HCT116 (cell line): ENCODE results near the gene RPL36A. TPM values are rescaled to one million over a fixed set of nuclear protein-coding genes. Genes with fewer than 3 reads are reported as not detected.

Experiments
- ATAC-seq: fragments of 200-7000 bp; cut with Tn5 transposase; 2 replicates; pipeline ENCODE4 v1.9.1; 2020; ENCODE audit warnings: mild to moderate bottlenecking, moderate library complexity
- BruUV-seq: library from RNA; stranded (reverse); fragments of 400-500 nt; replicated peaks from 2 replicates; lab custom pipeline; 2021; lab: Mats Ljungman, UMichigan
- CTCF ChIA-PET: fragments of 300-600 bp; sonication (Branson Sonifier 250); formaldehyde crosslinking; loops from one replicate; lab custom pipeline; 2021; ENCODE audit warnings: antibody characterized with exemption; lab: Charles Lee
- POLR2A ChIA-PET: fragments of 300-600, 350-600 bp; sonication (Branson Sonifier 250); formaldehyde crosslinking; loops from one replicate; lab custom pipeline; 2021; ENCODE audit warnings: antibody characterized with exemption; lab: Charles Lee
- RAD21 ChIA-PET, 2 experiments: fragments of 300-600 bp; sonication (Branson Sonifier 250); formaldehyde crosslinking; loops; one replicate each; lab custom pipeline; 2023; ENCODE audit warnings: low total read pairs in 2 of 2; ENCODE audit not compliant: uncharacterized antibody in 2 of 2, unreplicated experiment in 2 of 2, low non-redundant PET in 1 of 2; lab: Charles Lee
- DNase-seq: peaks from one replicate; pipeline ENCODE4 v3.0.0-alpha.2; 2010; ENCODE audit warnings: low read depth, low spot score
- H2AFZ ChIP-seq: fragments of 200-600 bp; shearing (Covaris generic), sonication (generic); 2 replicates; pipeline ENCODE4 v1.6.1; 2017; ENCODE audit warnings: low read depth, mixed run types, mixed read lengths, antibody characterized with exemption, low read length; ENCODE audit not compliant: poor library complexity, severe bottlenecking
- H3K27ac ChIP-seq: 2 replicates; pipeline ENCODE4 v1.5.1; 2012; ENCODE audit warnings: low read depth, low read length
- H3K27me3 ChIP-seq: fragments of 200-600 bp; sonication (generic); 2 replicates; pipeline ENCODE4 v1.6.1; 2016; ENCODE audit warnings: mixed run types, low read length, mixed read lengths; ENCODE audit not compliant: insufficient read depth
- H3K36me3 ChIP-seq, 2 experiments: fragments of 200-500 bp in 1 of 2; fragments of 200-600 bp in 1 of 2; sonication (Bioruptor generic) in 1 of 2; sonication (generic) in 1 of 2; 2 replicates each; pipeline versions ENCODE4 v1.5.1 to v1.6.1; 2014 to 2016; ENCODE audit warnings: low read length in 2 of 2, inconsistent platforms in 1 of 2, mixed read lengths in 1 of 2, mixed run types in 1 of 2; ENCODE audit not compliant: insufficient read depth in 2 of 2, control insufficient read depth in 1 of 2
- H3K4me1 ChIP-seq, 2 experiments: fragments of 200-600 bp in 1 of 2; sonication (generic) in 1 of 2; 2 replicates each; pipeline versions ENCODE4 v1.5.1 to v1.6.1; 2012 to 2017; ENCODE audit warnings: low read length in 2 of 2, inconsistent platforms in 1 of 2, mild to moderate bottlenecking in 1 of 2, mixed read lengths in 1 of 2, mixed run types in 1 of 2, moderate library complexity in 1 of 2; ENCODE audit not compliant: insufficient read depth in 2 of 2, control insufficient read depth in 1 of 2
- H3K4me2 ChIP-seq: fragments of 200-600 bp; sonication (generic); 2 replicates; pipeline ENCODE4 v1.6.1; 2017; ENCODE audit warnings: mixed run types, low read length, mixed read lengths
- H3K4me3 ChIP-seq, 2 experiments: fragments of 200-600 bp in 1 of 2; sonication (generic) in 1 of 2; replicated peaks in 1 of 2; 2 replicates each; pipeline ENCODE4 v1.5.1; 2011 to 2016; ENCODE audit warnings: low read length in 2 of 2, control low read depth in 1 of 2, low read depth in 1 of 2, mild to moderate bottlenecking in 1 of 2, mixed read lengths in 1 of 2, mixed run types in 1 of 2
- H3K79me2 ChIP-seq: fragments of 200-600 bp; sonication (generic); 2 replicates; pipeline ENCODE4 v1.6.1; 2017; ENCODE audit warnings: mild to moderate bottlenecking, mixed run types, low read length, moderate library complexity, mixed read lengths; ENCODE audit not compliant: insufficient read depth
- H3K9ac ChIP-seq: fragments of 200-600 bp; sonication (generic); 2 replicates; pipeline ENCODE4 v1.6.1; 2016; ENCODE audit warnings: low read length, mixed read lengths
- H3K9me2 ChIP-seq: fragments of 200-600 bp; sonication (generic), shearing (Covaris generic); 2 replicates; pipeline ENCODE4 v1.6.1; 2017; ENCODE audit warnings: mixed run types, mild to moderate bottlenecking, moderate library complexity; ENCODE audit not compliant: insufficient read depth
- H3K9me3 ChIP-seq, 2 experiments: fragments of 200-500 bp in 1 of 2; fragments of 200-600 bp in 1 of 2; sonication (Bioruptor generic) in 1 of 2; sonication (generic) in 1 of 2; 2 replicates each; pipeline ENCODE4 v1.6.1; 2014 to 2017; ENCODE audit warnings: low read length in 2 of 2, mixed read lengths in 2 of 2, inconsistent platforms in 1 of 2, low read depth in 1 of 2, mild to moderate bottlenecking in 1 of 2, mixed run types in 1 of 2, moderate library complexity in 1 of 2; ENCODE audit not compliant: control insufficient read depth in 1 of 2, insufficient read depth in 1 of 2
- H4K20me1 ChIP-seq: fragments of 200-600 bp; sonication (generic), shearing (Covaris generic); 2 replicates; pipeline ENCODE4 v1.6.1; 2017; ENCODE audit warnings: mixed run types, mild to moderate bottlenecking, moderate library complexity; ENCODE audit not compliant: insufficient read depth
- CEBPB ChIP-seq: IDR thresholded peaks from 2 replicates; pipeline ENCODE4 v1.6.1; 2012; ENCODE audit warnings: low read depth
- EGR1 ChIP-seq: IDR thresholded peaks from 2 replicates; pipeline ENCODE4 v1.6.1; 2012; ENCODE audit warnings: low read depth
- EZH2 ChIP-seq: fragments of 200-600 bp; sonication (generic); IDR thresholded peaks from 2 replicates; pipeline ENCODE4 v1.6.1; 2017; ENCODE audit warnings: antibody characterized with exemption, mixed run types
- EZH2phosphoT487 ChIP-seq: fragments of 200-600 bp; IDR thresholded peaks from 2 replicates; pipeline ENCODE4 v1.6.1; 2018; ENCODE audit warnings: antibody characterized with exemption, borderline replicate concordance
- FOSL1 ChIP-seq: IDR thresholded peaks from 2 replicates; pipeline ENCODE4 v1.6.1; 2012; ENCODE audit warnings: low read depth
- MAX ChIP-seq: IDR thresholded peaks from 2 replicates; pipeline ENCODE4 v1.6.1; 2012
- POLR2AphosphoS5 ChIP-seq: IDR thresholded peaks from 2 replicates; pipeline ENCODE4 v1.6.1; 2011; ENCODE audit warnings: mild to moderate bottlenecking, low read depth, low read length, moderate library complexity
- RAD21 ChIP-seq: IDR thresholded peaks from 2 replicates; pipeline ENCODE4 v1.6.1; 2012; ENCODE audit warnings: low read depth, mild to moderate bottlenecking
- SRF ChIP-seq: IDR thresholded peaks from 2 replicates; pipeline ENCODE4 v1.6.1; 2012; ENCODE audit warnings: low read depth
- TCF7L2 ChIP-seq: IDR thresholded peaks from 2 replicates; pipeline ENCODE4 v1.7.0; 2011; ENCODE audit warnings: borderline replicate concordance, inconsistent platforms; ENCODE audit not compliant: insufficient read depth, insufficient read length; ENCODE audit errors: extremely low read depth
- ZFX ChIP-seq: fragments of 450-650 bp; IDR thresholded peaks from 2 replicates; pipeline ENCODE4 v1.6.1; 2017
- ZNF274 ChIP-seq: fragments of 200-500 bp; sonication (Bioruptor generic); IDR thresholded peaks from 2 replicates; pipeline ENCODE4 v1.6.1; 2014; ENCODE audit warnings: mild to moderate bottlenecking, low read depth, low read length, inconsistent platforms
- intact Hi-C: fragments of 100-400 bp; cut with micrococcal nuclease; formaldehyde crosslinking; loops from 2 replicates; pipeline ENCODE4 v1.10.0; 2022
- total RNA-seq: library from RNA; stranded (reverse); gene quantifications from one replicate; pipeline ENCODE4 v1.2.1, GENCODE V29; 2021; ENCODE audit not compliant: unreplicated experiment

RPL36A gene
- total RNA-seq, 1 experiment from 2014 or later = 360 TPM

GRCh38 chrX:101398694-101399093 is 7.9 kb downstream of the RPL36A start:
- Histone ChIP-seq H3K4me2 (no peak overlapping the region), H3K9ac (no peak overlapping the region), H3K27ac (no peak overlapping the region), H3K4me3 (no peak overlapping the region), H3K9me3 (no peaks in the 10 kb centered on the region), H3K4me1 (no peaks in the 10 kb centered on the region), H2AFZ (no peak overlapping the region), H3K79me2 (peaks cover 7% of the 10 kb centered on the region), H3K9me2 (no peaks in the 10 kb centered on the region), H4K20me1 (no peaks in the 10 kb centered on the region), H3K36me3 (peaks cover 3 to 7% of the 10 kb centered on the region in 2 experiments; a peak in 3 of 4 replicates), H3K27me3 (no peaks in the 10 kb centered on the region)
- no TSS peak for BruUV-seq
- intact Hi-C loops = no loop called here
- ChIA-PET RAD21 (no interaction called here), POLR2A (no interaction called here), CTCF (no interaction called here)
- no peak for DNase-seq
- no peak for TF ChIP-seq RAD21
- no peak for TF ChIP-seq EZH2phosphoT487
- no peak for TF ChIP-seq EGR1
- no peak for TF ChIP-seq EZH2
- no peak for TF ChIP-seq ZFX
- TF ChIP-seq CEBPB = no peak
- no peak for TF ChIP-seq ZNF274
- ATAC-seq = no peak

- H4K20me1 ChIP-seq = no peaks in the 10 kb centered on the region
- BruUV-seq = no TSS peak
- ChIA-PET RAD21 (no interaction called here), POLR2A (no interaction called here), CTCF (no interaction called here)
- H3K79me2 ChIP-seq = peaks cover 3% of the 10 kb centered on the region; the same call in 1 of the 2 replicates
- TF ChIP-seq TCF7L2 = no peak
- TF ChIP-seq EZH2phosphoT487 = no peak
- TF ChIP-seq FOSL1 = no peak
- no peak for TF ChIP-seq EZH2
- no peak for TF ChIP-seq SRF
- TF ChIP-seq MAX = no peak
- no peak for TF ChIP-seq POLR2AphosphoS5
- no peaks in the 10 kb centered on the region for H3K9me2 ChIP-seq
- H3K4me3 ChIP-seq = no peak overlapping the region
- intact Hi-C loops = no loop called here
- ATAC-seq (no peak), DNase-seq (no peak)
- no peak overlapping the region for H2AFZ ChIP-seq
- no peaks in the 10 kb centered on the region for H3K27me3 ChIP-seq
- no peaks in the 10 kb centered on the region for H3K9me3 ChIP-seq
- no peak overlapping the region for H3K27ac ChIP-seq
- H3K4me2 ChIP-seq = no peak overlapping the region
- no peaks in the 10 kb centered on the region for H3K4me1 ChIP-seq
- H3K36me3 ChIP-seq = peaks cover 3 to 7% of the 10 kb centered on the region in 2 experiments; a peak in 3 of 4 replicates
- H3K9ac ChIP-seq = no peak overlapping the region
These were observed 9.0 kb downstream of the RPL36A start for GRCh38 chrX:101399825-101400224.
